Endothelial cell (in vitro differentiated cells): ENCODE measurements around the gene THAP5. TPM values are rescaled to one million over a fixed set of nuclear protein-coding genes. Genes with fewer than 3 reads are reported as not detected.

ENCODE experiments used
- DNase-seq: peaks from one replicate; pipeline ENCODE4 v3.0.0; 2021; ENCODE audit warnings: low spot score
- H3K27ac Mint-ChIP-seq: one replicate; pipeline ENCODE4 v1.8.0; 2021; ENCODE audit warnings: mixed read lengths, inconsistent platforms; ENCODE audit not compliant: unreplicated experiment
- H3K27me3 Mint-ChIP-seq: one replicate; pipeline ENCODE4 v1.8.0; 2021; ENCODE audit warnings: mild to moderate bottlenecking, moderate library complexity, mixed read lengths, inconsistent platforms; ENCODE audit not compliant: unreplicated experiment
- H3K36me3 Mint-ChIP-seq: one replicate; pipeline ENCODE4 v1.8.0; 2021; ENCODE audit warnings: mild to moderate bottlenecking, low read depth, mixed read lengths, inconsistent platforms; ENCODE audit not compliant: unreplicated experiment
- H3K4me1 Mint-ChIP-seq: one replicate; pipeline ENCODE4 v1.8.0; 2021; ENCODE audit warnings: mild to moderate bottlenecking, mixed read lengths, inconsistent platforms; ENCODE audit not compliant: unreplicated experiment
- H3K4me3 Mint-ChIP-seq: one replicate; pipeline ENCODE4 v1.8.0; 2021; ENCODE audit warnings: mild to moderate bottlenecking, mixed read lengths, inconsistent platforms; ENCODE audit not compliant: unreplicated experiment
- H3K9me3 Mint-ChIP-seq: one replicate; pipeline ENCODE4 v1.8.0; 2021; ENCODE audit warnings: mixed read lengths, inconsistent platforms; ENCODE audit not compliant: unreplicated experiment
- CTCF ChIP-seq: fragments of 200-600 bp; sonication (generic); IDR thresholded peaks from one replicate; pipeline ENCODE4 v1.5.0; 2021; ENCODE audit warnings: antibody characterized with exemption; ENCODE audit not compliant: unreplicated experiment
- total RNA-seq: library from RNA; stranded (reverse); fragmentation: NEBNext Ultra II Directional; extraction: Animal tissue kit (Norgen Biotek cat#: 25700); gene quantifications from one replicate; pipeline ENCODE4 v1.2.1, GENCODE V29; 2021; ENCODE audit not compliant: unreplicated experiment

Gene THAP5
- total RNA-seq, 1 donor from 2014 or later, result 16.4 TPM

- Mint-ChIP-seq H3K4me1 (peaks cover 7% of the 10 kb centered on the region), H3K27ac (no peak overlapping the region), H3K4me3 (no peak overlapping the region), H3K36me3 (peaks cover 4% of the 10 kb centered on the region), H3K9me3 (no peaks in the 10 kb centered on the region), H3K27me3 (peaks cover 1% of the 10 kb centered on the region)
- no peak for DNase-seq
- TF ChIP-seq CTCF, result no peak
Observed at GRCh38 chr7:108517951-108518350, 51.6 kb downstream of the THAP5 start.

GRCh38 chr7:108515630-108516029 lies 53.9 kb downstream of the THAP5 start:
- Mint-ChIP-seq H3K36me3 (peaks cover 17% of the 10 kb centered on the region), H3K4me1 (no peaks in the 10 kb centered on the region)
- no peak for TF ChIP-seq CTCF

GRCh38 chr7:108515013-108515412 lies 54.5 kb downstream of the THAP5 start:
- peaks cover 1% of the 10 kb centered on the region for H3K27me3 Mint-ChIP-seq
- no peak for DNase-seq
- H3K9me3 Mint-ChIP-seq, result no peaks in the 10 kb centered on the region
- H3K27ac Mint-ChIP-seq, result no peak overlapping the region
- TF ChIP-seq CTCF, result no peak
- H3K36me3 Mint-ChIP-seq, result peaks cover 23% of the 10 kb centered on the region
- no peak overlapping the region for H3K4me3 Mint-ChIP-seq
- H3K4me1 Mint-ChIP-seq, result no peaks in the 10 kb centered on the region

More at GRCh38 chr7:108515630-108516029, 53.9 kb downstream of the THAP5 start:
- H3K4me3 Mint-ChIP-seq, result no peak overlapping the region
- no peak for DNase-seq
- H3K27me3 Mint-ChIP-seq, result peaks cover 1% of the 10 kb centered on the region
- H3K27ac Mint-ChIP-seq, result no peak overlapping the region
- no peaks in the 10 kb centered on the region for H3K9me3 Mint-ChIP-seq

Other genes starting within 250 kb of the THAP5 start
- gene NRCAM, start 113.3 kb downstream of the THAP5 start, total RNA-seq, result 2.2 TPM
- 15.6 TPM for gene PNPLA8, start 43.6 kb downstream of the THAP5 start, total RNA-seq
- gene DNAJB9, start 168 bp upstream of the THAP5 start, total RNA-seq, result 18.6 TPM